A204.1 (cell line): ENCODE data around the gene NDUFV1.
"Not testable (repeated sequence)": the region's sequence is repeated elsewhere in the genome, so short reads cannot be mapped to it uniquely, and the experiment has no call there.

Source experiments
- FAIRE-seq: peaks from 2 replicates; lab custom pipeline; 2012; peaks lifted over from hg19 to GRCh38; lab: Jason Lieb, UNC

Gene NDUFV1

GRCh38 chr11:67611704-67612587 lies 5.2 kb downstream of the NDUFV1 start:
- FAIRE-seq: no peak

- FAIRE-seq: no peak
These were observed 6.0 kb downstream of the NDUFV1 start for GRCh38 chr11:67612751-67613150.

GRCh38 chr11:67613313-67613959 lies 6.7 kb downstream of the NDUFV1 start:
- FAIRE-seq: no peak

- no peak for FAIRE-seq
These were observed 7.4 kb downstream of the NDUFV1 start for GRCh38 chr11:67613960-67614715.

- no peak for FAIRE-seq
These were observed 8.3 kb downstream of the NDUFV1 start for GRCh38 chr11:67614730-67615714.

- no peak for FAIRE-seq
These were observed 9.1 kb downstream of the NDUFV1 start for GRCh38 chr11:67615728-67616430.

- FAIRE-seq: no peak
These were observed 9.9 kb downstream of the NDUFV1 start for GRCh38 chr11:67616431-67617242.

GRCh38 chr11:67617243-67617953 lies 10.7 kb downstream of the NDUFV1 start:
- FAIRE-seq: no peak

GRCh38 chr11:67618901-67619659 lies 12.3 kb downstream of the NDUFV1 start:
- FAIRE-seq: not testable (repeated sequence)

GRCh38 chr11:67619683-67620618 lies 13.2 kb downstream of the NDUFV1 start:
- not testable (repeated sequence) for FAIRE-seq

GRCh38 chr11:67620621-67621020 lies 13.9 kb downstream of the NDUFV1 start:
- not testable (repeated sequence) for FAIRE-seq

- not testable (repeated sequence) for FAIRE-seq
These were observed 15.2 kb downstream of the NDUFV1 start for GRCh38 chr11:67621928-67622327.

GRCh38 chr11:67622905-67623304 lies 16.2 kb downstream of the NDUFV1 start:
- FAIRE-seq: not testable (repeated sequence)

GRCh38 chr11:67623795-67624194 lies 17.1 kb downstream of the NDUFV1 start:
- FAIRE-seq: not testable (repeated sequence)

GRCh38 chr11:67626131-67626833 lies 19.5 kb downstream of the NDUFV1 start:
- not testable (repeated sequence) for FAIRE-seq

GRCh38 chr11:67626970-67627369 lies 20.2 kb downstream of the NDUFV1 start:
- no peak for FAIRE-seq

GRCh38 chr11:67627441-67627811 lies 20.7 kb downstream of the NDUFV1 start:
- no peak for FAIRE-seq
